Measurements from ENCODE around the gene SUFU. TPM values are rescaled to one million over a fixed set of nuclear protein-coding genes. Genes with fewer than 3 reads are reported as not detected.

SUFU gene
- total and polyA plus RNA-seq, 2 experiments from 2014 or later = 2.8 to 5.6 TPM

DNA sequence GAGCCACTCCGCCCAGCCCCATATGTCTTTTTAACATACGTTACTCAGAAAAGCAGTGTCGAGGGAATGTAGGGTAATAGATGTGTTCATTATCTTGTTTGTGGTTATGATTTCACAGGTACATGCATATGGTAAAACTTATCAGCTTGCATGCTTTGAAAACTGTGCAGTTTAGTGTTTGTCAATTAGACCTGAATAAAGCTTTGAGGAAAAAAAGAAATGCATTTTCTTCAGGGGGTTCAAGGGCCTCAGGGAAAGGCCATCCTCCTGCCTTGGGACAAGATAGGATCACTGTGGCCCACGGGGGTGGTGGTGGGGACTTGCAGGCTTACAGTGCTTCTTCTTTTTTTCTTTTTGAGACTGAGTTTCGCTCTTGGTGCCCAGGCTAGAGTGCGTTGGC, 36.5 kb upstream of the SUFU start (continued):
- TF ChIP-seq, protein P1, sequence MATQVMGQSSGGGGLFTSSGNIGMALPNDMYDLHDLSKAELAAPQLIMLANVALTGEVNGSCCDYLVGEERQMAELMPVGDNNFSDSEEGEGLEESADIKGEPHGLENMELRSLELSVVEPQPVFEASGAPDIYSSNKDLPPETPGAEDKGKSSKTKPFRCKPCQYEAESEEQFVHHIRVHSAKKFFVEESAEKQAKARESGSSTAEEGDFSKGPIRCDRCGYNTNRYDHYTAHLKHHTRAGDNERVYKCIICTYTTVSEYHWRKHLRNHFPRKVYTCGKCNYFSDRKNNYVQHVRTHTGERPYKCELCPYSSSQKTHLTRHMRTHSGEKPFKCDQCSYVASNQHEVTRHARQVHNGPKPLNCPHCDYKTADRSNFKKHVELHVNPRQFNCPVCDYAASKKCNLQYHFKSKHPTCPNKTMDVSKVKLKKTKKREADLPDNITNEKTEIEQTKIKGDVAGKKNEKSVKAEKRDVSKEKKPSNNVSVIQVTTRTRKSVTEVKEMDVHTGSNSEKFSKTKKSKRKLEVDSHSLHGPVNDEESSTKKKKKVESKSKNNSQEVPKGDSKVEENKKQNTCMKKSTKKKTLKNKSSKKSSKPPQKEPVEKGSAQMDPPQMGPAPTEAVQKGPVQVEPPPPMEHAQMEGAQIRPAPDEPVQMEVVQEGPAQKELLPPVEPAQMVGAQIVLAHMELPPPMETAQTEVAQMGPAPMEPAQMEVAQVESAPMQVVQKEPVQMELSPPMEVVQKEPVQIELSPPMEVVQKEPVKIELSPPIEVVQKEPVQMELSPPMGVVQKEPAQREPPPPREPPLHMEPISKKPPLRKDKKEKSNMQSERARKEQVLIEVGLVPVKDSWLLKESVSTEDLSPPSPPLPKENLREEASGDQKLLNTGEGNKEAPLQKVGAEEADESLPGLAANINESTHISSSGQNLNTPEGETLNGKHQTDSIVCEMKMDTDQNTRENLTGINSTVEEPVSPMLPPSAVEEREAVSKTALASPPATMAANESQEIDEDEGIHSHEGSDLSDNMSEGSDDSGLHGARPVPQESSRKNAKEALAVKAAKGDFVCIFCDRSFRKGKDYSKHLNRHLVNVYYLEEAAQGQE (IDR thresholded peaks at IDR 0.05; ENCODE audit: unreplicated experiment) = no peak
- TF ChIP-seq EZH2phosphoT487 (IDR thresholded peaks at IDR 0.05; ENCODE audit: unreplicated experiment) = no peak
- no peak for TF ChIP-seq NANOG (IDR thresholded peaks at IDR 0.05; ENCODE audit: borderline replicate concordance)

GRCh38 chr10:102467971-102468438, 35.8 kb upstream of the SUFU start:
- Histone ChIP-seq H3K4me3 (no peak overlapping the region), H2AFZ (no peak overlapping the region), H3K4me1 (ENCODE audit: insufficient read depth) (peaks cover 10% of the 10 kb centered on the region), H4K20me1 (replicated peaks; ENCODE audit: insufficient read depth) (no peaks in the 10 kb centered on the region; the same call in 1 of the 2 replicates), H3F3A (replicated peaks; ENCODE audit: low read depth) (0 out of 2 replicates have a peak, but pooled peaks cover 3% of the 10 kb centered on the region), H3K36me3 (ENCODE audit: insufficient read depth) (no peaks in the 10 kb centered on the region), H3K4me2 (no peak overlapping the region), H3K9me2 (ENCODE audit: insufficient read depth) (no peaks in the 10 kb centered on the region), H3K27ac (ENCODE audit: low read depth) (no peak overlapping the region), H3K27me3 (ENCODE audit: insufficient read depth) (no peaks in the 10 kb centered on the region), H3K79me2 (replicated peaks; ENCODE audit: insufficient read depth) (peaks cover 18% of the 10 kb centered on the region; the same call in 1 of the 2 replicates)
- Mint-ChIP-seq H3K27me3 (ENCODE audit: insufficient read depth, low read depth, poor library complexity) (peaks cover 5% of the 10 kb centered on the region), H3K27ac (no peak overlapping the region), H3K4me3 (no peak overlapping the region), H3K9me3 (no peaks in the 10 kb centered on the region), H3K4me1 (peaks cover 9% of the 10 kb centered on the region), H3K36me3 (ENCODE audit: low read depth) (peaks cover 9% of the 10 kb centered on the region)
- DNase-seq (ENCODE audit: low spot score) (no peak), ATAC-seq (no peak)
- TF ChIP-seq EZH2 (IDR thresholded peaks at IDR 0.05; ENCODE audit: low read depth, unreplicated experiment) = no peak
- TF ChIP-seq ZNF331 (CRISPR knock-in tag; IDR thresholded peaks at IDR 0.05; ENCODE audit: low read depth) = no peak
- TF ChIP-seq POLR2AphosphoS5 (IDR thresholded peaks at IDR 0.05; ENCODE audit: low read depth) = no peak
- TF ChIP-seq STAT1 (IDR thresholded peaks at IDR 0.05; ENCODE audit: unreplicated experiment) = no peak
- no peak for TF ChIP-seq NANOG (IDR thresholded peaks at IDR 0.05; ENCODE audit: borderline replicate concordance)
- TF ChIP-seq, protein P1 (IDR thresholded peaks at IDR 0.05; ENCODE audit: unreplicated experiment) = no peak
- TF ChIP-seq EZH2phosphoT487 (IDR thresholded peaks at IDR 0.05; ENCODE audit: unreplicated experiment) = no peak
- TF ChIP-seq CTCF (conservative IDR thresholded peaks at IDR 0.05; ENCODE audit: low read depth in 2 of 2) = no peak
- TF ChIP-seq JUNB (IDR thresholded peaks at IDR 0.05; ENCODE audit: unreplicated experiment) = no peak
